IPS-NIHi7 (cell line): ENCODE data around the gene MYBPHL.
A peak's percentile ranks its signal among the peaks of the same experiment; 100 is the strongest.

ENCODE experiments used
- DNase-seq: peaks from one replicate; pipeline ENCODE4 v3.0.0; 2012; ENCODE audit warnings: mixed read lengths; ENCODE audit errors: extremely low spot score

The MYBPHL gene

DNA sequence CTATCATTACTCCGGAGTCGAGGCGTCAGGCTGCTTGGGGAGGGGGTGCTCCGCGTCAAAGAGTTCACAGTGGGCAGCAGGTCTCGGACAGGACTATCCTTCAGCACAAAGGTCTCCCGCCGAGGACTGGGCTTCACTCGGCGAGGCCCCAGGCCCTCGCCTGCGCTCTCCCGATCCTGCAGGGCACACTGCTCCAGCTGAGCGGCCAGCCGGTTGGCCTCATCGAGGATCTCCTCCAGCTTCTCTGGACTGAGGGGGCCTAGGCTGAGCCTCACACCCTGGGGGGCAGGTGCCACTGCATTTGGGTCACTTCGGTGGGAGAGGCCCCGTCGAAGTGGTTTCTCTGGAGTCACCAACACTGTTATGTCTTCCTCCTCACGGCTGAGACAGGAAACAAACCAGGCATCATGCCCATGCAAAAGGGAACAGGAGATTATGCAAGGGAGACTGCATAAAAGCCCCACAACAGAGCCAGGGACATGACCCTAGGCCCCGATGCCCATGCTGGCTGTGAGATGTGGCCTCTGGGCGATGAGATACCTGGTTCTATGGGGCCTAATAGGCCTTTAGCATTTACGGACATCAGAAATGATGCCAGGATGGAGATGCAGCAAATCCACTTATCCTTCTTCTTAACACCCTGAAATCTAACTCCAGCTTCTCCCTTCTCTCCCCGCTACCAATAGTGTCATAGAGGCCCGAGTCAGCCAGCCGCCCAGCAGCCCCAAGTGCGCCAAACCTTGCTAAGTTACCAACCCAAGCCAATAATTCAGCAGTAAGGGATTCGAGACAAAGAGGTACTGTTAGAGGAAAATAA, 24.9 kb downstream of the MYBPHL start:
- DNase-seq = no peak

DNA sequence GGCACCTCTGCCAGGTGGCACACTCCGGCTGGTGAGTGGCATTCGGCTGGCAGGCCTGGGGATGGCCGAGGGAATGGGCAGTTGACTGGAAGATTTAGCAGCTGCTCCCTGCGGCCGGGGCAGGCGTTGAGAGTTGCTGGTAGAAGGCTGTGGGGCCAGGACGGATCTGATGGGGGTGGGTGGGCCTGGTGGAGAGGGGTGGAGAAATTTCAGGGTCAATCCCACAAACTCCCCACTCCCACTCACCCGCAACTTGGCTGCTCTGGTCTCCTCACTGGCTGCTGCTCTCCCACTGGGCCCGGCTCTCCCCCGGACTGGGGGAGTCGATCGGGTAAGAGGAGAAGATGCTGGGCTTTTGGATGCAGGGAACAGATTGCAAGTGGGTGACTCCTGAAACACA, 25.9 kb downstream of the MYBPHL start:
- no peak for DNase-seq

DNA sequence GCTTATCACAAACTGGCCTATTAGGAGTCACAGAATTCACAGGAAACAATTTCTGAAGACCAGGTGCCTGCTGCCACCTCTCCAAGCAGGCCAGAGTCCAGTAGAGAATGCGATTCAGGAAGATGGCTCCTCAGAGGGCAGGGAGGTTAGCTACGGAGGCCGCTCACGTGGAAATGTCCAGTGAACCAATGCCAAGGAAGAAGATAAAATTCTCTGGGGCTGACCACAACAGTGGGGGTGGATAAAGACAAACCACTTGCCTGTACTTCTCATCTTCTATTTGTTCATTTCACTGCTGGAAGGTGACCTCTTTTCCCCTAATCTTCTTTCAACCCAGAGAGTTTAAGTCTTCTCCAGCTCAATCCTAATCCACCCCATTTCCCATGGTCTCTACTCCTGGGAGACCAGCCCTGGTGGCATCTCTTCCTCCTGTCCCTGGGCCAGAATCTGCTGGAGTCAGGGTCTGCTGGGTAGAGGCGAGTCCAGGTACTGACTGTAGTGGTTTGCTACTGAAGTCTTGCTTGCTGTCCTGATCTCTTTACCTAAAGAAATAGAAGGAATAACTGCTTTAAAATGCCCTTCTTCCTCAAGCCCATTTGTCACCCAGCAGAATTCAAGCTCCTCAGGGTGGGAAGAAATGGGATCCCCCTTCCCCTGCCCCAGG, 27.1 kb downstream of the MYBPHL start:
- DNase-seq = no peak

- peak; percentile 89 for DNase-seq
Measured at GRCh38 chr1:109277434-109278204, 29.2 kb downstream of the MYBPHL start.

DNA sequence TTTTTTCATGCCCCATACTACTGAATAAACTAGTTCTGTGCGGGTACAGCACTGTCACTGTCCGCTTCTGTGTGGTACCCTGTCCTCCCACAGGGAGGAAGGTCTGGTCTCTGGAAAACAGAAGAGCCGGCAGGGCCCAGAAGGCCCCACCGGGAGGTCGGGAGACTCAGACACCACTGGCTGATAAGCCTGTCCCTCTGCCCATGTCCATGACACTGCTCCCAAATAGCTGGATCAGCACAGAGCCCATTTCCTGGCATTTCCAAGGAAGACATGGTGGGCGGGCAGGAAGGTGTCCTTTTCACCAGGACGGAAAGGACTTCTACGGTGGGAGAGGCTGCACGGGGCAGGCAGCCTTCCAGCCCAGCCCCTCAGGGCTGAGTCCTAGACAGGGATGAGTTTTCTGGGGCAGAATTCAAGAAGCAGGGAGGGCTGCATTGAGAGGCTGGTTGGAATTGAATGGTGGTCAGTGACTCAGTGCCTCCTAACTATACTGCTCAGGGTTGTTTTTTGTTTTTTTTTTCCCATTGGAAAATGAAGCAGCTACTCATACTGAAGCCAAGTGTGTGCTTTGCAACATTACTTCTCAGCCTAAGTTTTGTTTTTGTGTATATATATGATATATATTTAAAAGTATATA, 31.0 kb downstream of the MYBPHL start:
- no peak for DNase-seq

- DNase-seq = no peak
Measured at GRCh38 chr1:109274533-109275476, 32.0 kb downstream of the MYBPHL start.

DNA sequence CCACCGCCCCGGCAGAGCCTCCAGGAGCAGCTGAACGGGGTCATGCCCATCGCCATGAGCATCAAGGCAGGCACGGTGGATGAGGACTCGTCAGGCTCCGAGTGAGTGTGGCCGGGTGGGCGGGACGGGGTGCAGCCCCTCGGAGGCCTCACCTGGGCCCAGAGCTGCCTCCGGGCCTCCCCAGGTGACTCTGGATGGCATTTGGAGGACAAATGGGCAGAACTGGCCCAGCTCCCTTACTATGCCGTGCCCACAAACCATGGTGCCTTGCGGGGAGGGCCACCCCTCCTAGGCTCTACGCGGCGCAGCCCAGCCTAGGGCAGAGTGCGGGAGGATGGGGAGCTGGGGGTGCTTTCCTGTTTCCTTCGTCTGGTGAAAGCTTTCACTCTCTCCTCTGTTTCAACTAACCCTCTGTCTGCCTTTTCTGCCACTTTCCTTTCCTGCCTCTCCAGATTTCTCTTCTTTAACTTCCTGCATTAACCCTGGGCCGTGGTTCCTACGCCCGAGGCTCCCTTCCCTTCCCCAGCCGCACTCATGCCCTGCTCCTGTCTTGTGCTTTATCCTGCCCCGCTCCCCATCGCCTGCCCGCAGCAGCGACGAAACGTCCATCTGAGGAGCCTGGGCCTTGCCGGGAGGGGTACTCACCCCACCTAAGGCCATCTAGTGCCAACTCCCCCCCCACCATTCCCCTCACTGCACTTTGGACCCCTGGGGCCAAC, 33.1 kb downstream of the MYBPHL start:
- DNase-seq = peak; percentile 29

GRCh38 chr1:109272831-109273547, 33.8 kb downstream of the MYBPHL start:
- no peak for DNase-seq

DNA sequence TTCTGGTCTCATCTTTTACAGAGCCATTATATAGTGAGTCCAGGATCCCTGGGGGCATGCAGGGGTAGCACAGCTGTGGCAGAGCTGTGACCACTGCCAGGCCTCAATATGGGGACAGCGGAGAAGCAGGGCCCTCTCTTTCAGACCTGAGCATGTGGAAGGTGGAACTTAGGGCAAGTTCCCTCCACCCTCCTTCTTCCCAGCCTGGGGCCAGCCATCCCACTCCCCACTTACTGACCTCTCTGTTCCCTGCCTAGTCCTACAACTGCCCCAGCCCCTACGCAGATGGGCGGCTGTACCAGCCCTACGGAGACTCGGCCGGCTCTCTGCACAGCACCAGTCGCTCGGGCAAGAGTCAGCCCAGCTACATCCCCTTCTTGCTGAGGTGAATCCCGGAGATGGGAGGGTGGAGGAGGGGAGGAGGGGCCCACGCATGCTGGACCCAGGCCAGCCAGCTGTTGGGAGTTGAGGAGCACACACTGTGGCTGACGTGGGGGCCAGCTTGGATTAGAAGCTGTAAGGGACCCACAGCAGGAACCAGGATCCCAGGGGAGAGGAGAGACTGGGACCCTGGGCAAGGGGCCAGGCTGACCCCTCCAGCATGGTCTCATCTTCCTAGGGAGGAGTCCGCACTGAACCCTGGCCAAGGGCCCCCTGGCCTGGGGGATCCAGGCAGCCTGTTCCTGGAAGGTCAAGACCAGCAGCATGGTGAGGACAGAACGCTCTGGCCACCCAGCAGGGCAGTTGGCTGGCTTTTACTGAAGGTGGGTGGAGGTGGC, 34.6 kb downstream of the MYBPHL start:
- DNase-seq = no peak

- DNase-seq = no peak
Measured at GRCh38 chr1:109271458-109271857, 35.4 kb downstream of the MYBPHL start.

DNA sequence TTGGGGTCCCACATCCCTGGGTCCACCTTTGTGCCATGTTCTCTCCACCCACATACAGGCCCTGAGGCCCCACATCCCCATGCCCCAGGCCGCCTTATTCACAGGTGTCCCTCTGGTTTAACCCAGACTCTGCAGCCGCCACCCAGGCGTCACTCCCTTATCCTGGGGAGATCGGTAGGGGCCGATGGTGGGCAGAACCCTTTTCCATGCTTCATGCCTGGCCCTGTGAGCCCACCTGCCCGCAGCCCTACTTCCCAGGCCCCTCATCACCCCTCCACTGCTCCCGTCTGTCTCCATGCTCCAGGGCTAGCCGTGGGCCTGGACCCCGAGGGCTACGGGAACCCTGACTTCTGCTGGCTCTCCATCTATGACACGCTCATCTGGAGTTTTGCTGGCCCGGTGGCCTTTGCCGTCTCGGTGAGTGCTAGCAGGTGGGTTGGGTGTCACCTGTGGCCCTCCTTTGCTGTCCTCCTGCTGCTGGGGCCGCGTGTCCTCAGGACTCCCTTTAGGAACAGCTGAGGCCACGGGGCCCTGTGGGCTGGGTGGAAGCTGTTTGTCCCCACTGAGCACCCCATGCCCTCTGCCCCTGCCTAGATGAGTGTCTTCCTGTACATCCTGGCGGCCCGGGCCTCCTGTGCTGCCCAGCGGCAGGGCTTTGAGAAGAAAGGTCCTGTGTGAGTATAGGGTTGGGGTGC, 36.0 kb downstream of the MYBPHL start:
- no peak for DNase-seq

DNA sequence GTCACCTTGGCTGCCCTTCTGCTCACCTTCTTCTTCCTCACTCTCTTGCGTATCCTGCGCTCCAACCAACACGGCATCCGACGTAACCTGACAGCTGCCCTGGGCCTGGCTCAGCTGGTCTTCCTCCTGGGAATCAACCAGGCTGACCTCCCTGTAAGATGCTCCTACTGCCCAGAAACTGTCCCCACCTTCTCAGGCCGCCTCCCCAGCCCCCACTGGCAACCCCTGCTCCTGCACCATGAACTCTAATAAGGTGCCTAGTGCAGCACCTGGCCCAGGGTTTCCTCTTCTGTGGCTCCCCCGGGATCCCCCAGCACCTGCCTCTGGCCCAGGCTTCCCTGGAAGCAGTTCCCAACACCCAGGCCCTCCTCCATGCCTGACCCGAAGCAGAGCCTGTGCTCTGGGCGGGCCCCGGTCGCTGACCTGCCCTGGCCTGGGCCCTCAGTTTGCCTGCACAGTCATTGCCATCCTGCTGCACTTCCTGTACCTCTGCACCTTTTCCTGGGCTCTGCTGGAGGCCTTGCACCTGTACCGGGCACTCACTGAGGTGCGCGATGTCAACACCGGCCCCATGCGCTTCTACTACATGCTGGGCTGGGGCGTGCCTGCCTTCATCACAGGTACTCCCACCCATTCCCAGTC, 36.7 kb downstream of the MYBPHL start:
- DNase-seq = no peak

DNA sequence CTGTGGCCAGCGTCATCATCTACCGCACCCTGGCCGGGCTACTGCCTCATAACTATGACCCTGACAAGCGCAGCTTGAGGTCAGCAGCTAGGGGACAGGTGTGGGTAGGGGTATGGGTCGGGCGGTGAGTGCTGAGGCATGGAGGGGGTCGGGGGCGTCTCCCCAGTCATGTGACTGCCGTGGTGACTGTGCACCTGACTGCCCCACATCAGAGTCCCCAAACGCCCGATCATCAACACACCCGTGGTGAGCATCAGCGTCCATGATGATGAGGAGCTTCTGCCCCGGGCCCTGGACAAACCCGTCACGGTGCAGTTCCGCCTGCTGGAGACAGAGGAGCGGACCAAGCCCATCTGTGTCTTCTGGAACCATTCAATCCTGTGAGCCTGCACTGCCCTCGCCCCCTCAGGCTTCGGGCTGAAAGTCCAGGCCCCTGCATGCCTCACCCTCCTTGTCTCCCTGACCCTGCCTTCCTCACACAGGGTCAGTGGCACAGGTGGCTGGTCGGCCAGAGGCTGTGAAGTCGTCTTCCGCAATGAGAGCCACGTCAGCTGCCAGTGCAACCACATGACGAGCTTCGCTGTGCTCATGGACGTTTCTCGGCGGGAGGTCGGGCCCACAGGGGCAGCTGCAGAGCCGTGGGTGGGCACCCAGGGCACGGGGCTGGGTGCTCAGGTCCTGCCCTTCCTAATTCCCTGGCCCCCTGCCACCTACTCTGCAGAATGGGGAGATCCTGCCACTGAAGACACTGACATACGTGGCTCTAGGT, 37.4 kb downstream of the MYBPHL start:
- no peak for DNase-seq

DNA sequence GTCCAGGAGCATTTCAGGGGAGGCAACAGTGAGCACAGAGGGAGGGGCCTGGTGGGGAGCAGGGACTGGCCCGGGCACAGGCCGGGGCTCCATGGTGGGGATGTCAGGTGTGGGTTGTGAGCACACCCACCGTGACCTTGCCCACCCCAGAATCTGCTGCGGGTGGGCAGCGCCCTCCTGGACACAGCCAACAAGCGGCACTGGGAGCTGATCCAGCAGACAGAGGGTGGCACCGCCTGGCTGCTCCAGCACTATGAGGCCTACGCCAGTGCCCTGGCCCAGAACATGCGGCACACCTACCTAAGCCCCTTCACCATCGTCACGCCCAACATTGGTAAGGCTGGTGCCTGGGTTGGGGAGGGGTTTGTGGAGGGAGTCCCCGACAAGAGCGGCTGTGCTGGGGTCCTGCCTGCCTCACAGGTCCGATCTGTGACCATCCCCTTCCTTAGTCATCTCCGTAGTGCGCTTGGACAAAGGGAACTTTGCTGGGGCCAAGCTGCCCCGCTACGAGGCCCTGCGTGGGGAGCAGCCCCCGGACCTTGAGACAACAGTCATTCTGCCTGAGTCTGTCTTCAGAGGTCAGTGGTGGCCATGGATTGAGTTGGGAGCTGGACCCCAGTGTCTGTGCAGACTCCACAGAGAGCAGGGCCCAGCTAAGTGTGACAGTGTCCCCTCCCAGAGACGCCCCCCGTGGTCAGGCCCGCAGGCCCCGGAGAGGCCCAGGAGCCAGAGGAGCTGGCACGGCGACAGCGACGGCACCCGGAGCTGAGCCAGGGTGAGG, 38.2 kb downstream of the MYBPHL start:
- DNase-seq = no peak

GRCh38 chr1:109267743-109268300, 39.0 kb downstream of the MYBPHL start:
- DNase-seq = no peak

- DNase-seq = no peak
Measured at GRCh38 chr1:109266965-109267364, 39.8 kb downstream of the MYBPHL start.
